ENCODE results near the gene KCNJ6. TPM values are rescaled to one million over a fixed set of nuclear protein-coding genes. Genes with fewer than 3 reads are reported as not detected.

The KCNJ6 gene
- total and polyA plus RNA-seq, 2 of the 8 experiments (the other 6 are each of a cell fraction or from before 2014, with no cell fraction given): 0.51 to 1.2 TPM

DNA sequence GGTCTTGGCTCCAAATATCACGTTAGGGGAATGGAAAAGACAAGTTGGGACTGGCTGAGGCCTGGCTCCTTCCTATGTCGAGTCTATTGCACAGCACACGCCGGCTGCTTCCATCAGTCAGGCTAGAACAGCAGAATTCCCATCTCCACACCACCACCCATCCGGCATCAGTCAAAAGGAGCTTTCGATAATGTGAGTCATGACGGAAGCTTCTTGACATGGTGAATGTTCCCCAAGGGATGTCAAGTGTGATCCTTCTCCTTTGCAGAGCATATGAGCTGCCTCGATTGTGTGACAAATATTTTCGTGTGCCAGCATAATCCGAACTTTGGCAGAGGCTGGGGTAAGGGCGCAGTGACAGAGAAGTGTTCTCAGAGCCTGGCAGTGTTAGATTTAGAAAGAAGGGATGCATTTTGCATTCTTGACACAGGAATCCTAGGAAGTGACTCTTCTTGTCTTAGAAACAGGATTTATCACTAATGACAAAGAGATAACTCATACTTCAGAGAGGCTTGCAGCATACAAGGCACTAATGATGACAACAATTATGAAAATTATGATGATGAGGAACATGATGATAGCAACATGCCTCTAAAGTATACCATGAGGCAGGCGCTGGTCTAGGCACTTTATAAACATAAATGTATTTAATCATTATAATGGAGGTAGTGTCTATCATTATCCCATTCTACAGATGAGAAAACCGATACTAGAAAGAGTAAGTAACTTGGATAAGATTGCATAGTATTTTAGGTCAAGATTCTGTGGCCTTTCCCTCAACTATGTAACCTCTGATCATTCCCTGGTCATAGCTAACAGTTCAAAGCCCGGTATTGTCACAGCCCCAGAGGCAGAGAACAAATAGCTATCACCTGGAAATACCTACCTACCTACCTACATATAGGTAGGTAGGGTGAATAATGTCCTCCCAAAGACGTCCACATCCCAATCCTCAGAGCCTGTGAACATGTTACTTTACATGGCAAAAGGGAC, 135.0 kb downstream of the KCNJ6 start:
- TF ChIP-seq SIN3A (conservative IDR thresholded peaks at IDR 0.05 in 1 of 2, IDR thresholded peaks at IDR 0.05 in 1 of 2; ENCODE audit: low read depth in 1 of 2, low read length in 2 of 2) (no peak), ATF3 (IDR thresholded peaks at IDR 0.05; ENCODE audit: insufficient read depth, low read depth, low read length) (no peak), POU5F1 (IDR thresholded peaks at IDR 0.05; ENCODE audit: low read depth, low read length) (no peak), CTBP2 (IDR thresholded peaks at IDR 0.05; ENCODE audit: borderline replicate concordance, insufficient read depth, insufficient read length, low read length) (no peak)
- Histone ChIP-seq H3K4me2 (ENCODE audit: insufficient read depth in 1 of 2, low read depth in 2 of 2, low read length in 2 of 2) (no peak overlapping the region), H2BK15ac (ENCODE audit: low read length) (no peak overlapping the region), H3K9ac (replicated peaks in 1 of 4; ENCODE audit: extremely low read depth in 1 of 4, low read depth in 3 of 4, low read length in 3 of 4) (no peak overlapping the region), H3K27ac (ENCODE audit: low read depth, low read length) (no peak overlapping the region), H3K4me1 (replicated peaks in 1 of 4; ENCODE audit: control insufficient read depth in 3 of 4, insufficient read depth in 4 of 4, low read length in 3 of 4) (no peaks in the 10 kb centered on the region), H3K18ac (ENCODE audit: extremely low read depth, low read length) (no peak overlapping the region), H3K23me2 (ENCODE audit: low read depth, low read length) (no peaks in the 10 kb centered on the region), H3K79me2 (ENCODE audit: control insufficient read depth in 1 of 2, insufficient read depth in 2 of 2, low read length in 2 of 2) (no peaks in the 10 kb centered on the region), H3K9me3 (ENCODE audit: insufficient read depth in 2 of 2, low read depth in 1 of 2, low read length in 1 of 2) (peaks cover 0 to 4% of the 10 kb centered on the region in 2 experiments; a peak in 1 of 4 replicates), H2AK5ac (ENCODE audit: low read depth, low read length) (no peak overlapping the region), H2BK120ac (replicated peaks; ENCODE audit: low read depth, low read length) (no peak overlapping the region), H3K4me3 (ENCODE audit: extremely low read depth in 1 of 4, insufficient read depth in 2 of 4, low read depth in 3 of 4, low read length in 4 of 4) (no peak overlapping the region), H4K20me1 (replicated peaks in 1 of 2; ENCODE audit: control insufficient read depth in 1 of 2, insufficient read depth in 2 of 2, low read length in 2 of 2) (no peaks in the 10 kb centered on the region), H4K5ac (ENCODE audit: insufficient read length, low read depth, low read length) (no peak overlapping the region), H3K14ac (ENCODE audit: insufficient read length) (no peak overlapping the region), H3K27me3 (replicated peaks in 1 of 4; ENCODE audit: control insufficient read depth in 3 of 4, extremely low read depth in 1 of 4, insufficient read depth in 3 of 4, low read length in 3 of 4) (no peaks in the 10 kb centered on the region; a peak in 1 of 7 replicates), H2BK20ac (ENCODE audit: low read length) (no peak overlapping the region), H3K79me1 (ENCODE audit: low read depth, low read length) (no peaks in the 10 kb centered on the region), H2BK5ac (ENCODE audit: low read depth, low read length) (no peak overlapping the region), H4K91ac (replicated peaks; ENCODE audit: insufficient read length, low read length) (no peak overlapping the region), H3K56ac (replicated peaks; ENCODE audit: insufficient read length, low read depth, low read length) (no peak overlapping the region), H3K23ac (ENCODE audit: insufficient read length) (no peak overlapping the region), H2BK12ac (ENCODE audit: low read depth, low read length) (no peak overlapping the region), H2AFZ (ENCODE audit: low read length) (no peak overlapping the region), H3K4ac (replicated peaks; ENCODE audit: insufficient read length, low read depth, low read length) (no peak overlapping the region), H3K36me3 (ENCODE audit: control insufficient read depth in 2 of 4, insufficient read depth in 4 of 4, low read length in 3 of 4) (no peaks in the 10 kb centered on the region), H4K8ac (ENCODE audit: extremely low read depth, insufficient read depth, low read length) (no peak overlapping the region)
- no peak for FAIRE-seq
- DNase-seq (ENCODE audit: low read depth in 1 of 2, low spot score in 2 of 2): no peak
- 91% methylated on average over 15 of the region's 15 CpGs; no CpG with 5 or more reads in 1 of the 2 experiments for WGBS, 2 experiments (ENCODE audit: extremely low coverage in 1 of 2, insufficient coverage in 1 of 2, insufficient read length in 1 of 2, insufficient replicate concordance in 2 of 2, low coverage in 1 of 2, low lambda C conversion rate in 2 of 2, missing lambda C conversion rate in 1 of 2)
- POLR2A ChIA-PET (ENCODE audit: partially characterized antibody): interaction anchor here (0.8 kb wide), 1 partner anchor 329 kb away, joined by 3 read pairs; no protein-coding TSS in a partner anchor
- CTCF ChIA-PET (ENCODE audit: partially characterized antibody): no interaction called here
